PFSK-1 (cell line): ENCODE measurements around the gene RAC2.

Source experiments
- POLR2AphosphoS5 ChIP-seq: IDR thresholded peaks from 2 replicates; pipeline ENCODE4 v1.6.1; 2012; ENCODE audit warnings: low read depth, mild to moderate bottlenecking, control low read depth, low read length, moderate library complexity
- REST ChIP-seq, 2 experiments: IDR thresholded peaks; 2 replicates each; pipeline versions ENCODE4 v1.6.1 to v1.8.0; 2011 to 2012; ENCODE audit warnings: low read depth in 2 of 2, low read length in 2 of 2, control low read depth in 1 of 2, inconsistent platforms in 1 of 2, mild to moderate bottlenecking in 1 of 2, moderate library complexity in 1 of 2; ENCODE audit not compliant: insufficient read depth in 1 of 2
- SIN3A ChIP-seq: IDR thresholded peaks from 2 replicates; pipeline ENCODE4 v1.6.1; 2012; ENCODE audit warnings: mild to moderate bottlenecking, low read length, moderate library complexity, borderline replicate concordance; ENCODE audit not compliant: insufficient read depth

- no peak for TF ChIP-seq POLR2AphosphoS5
- no peak for TF ChIP-seq REST (IDR thresholded peaks at IDR 0.05; ENCODE audit: insufficient read depth in 1 of 2, low read depth in 2 of 2, low read length in 2 of 2)
- TF ChIP-seq SIN3A, result no peak
Observed at GRCh38 chr22:37204045-37204655, 39.9 kb downstream of the RAC2 start.
